A673 (cell line): Measurements from ENCODE around the gene ZNF366. TPM values are rescaled to one million over a fixed set of nuclear protein-coding genes. Genes with fewer than 3 reads are reported as not detected.

Experiments used
- BruUV-seq: library from RNA; stranded (reverse); fragments of 400-500 nt; replicated peaks from 2 replicates; lab custom pipeline; 2021; lab: Mats Ljungman, UMichigan
- CTCF ChIA-PET: fragments of 300-600 bp; sonication (Branson Sonifier 250); formaldehyde crosslinking; loops from one replicate; lab custom pipeline; 2022; ENCODE audit warnings: antibody characterized with exemption; lab: Charles Lee
- POLR2A ChIA-PET: fragments of 300-600 bp; sonication (Branson Sonifier 250); formaldehyde crosslinking; loops from one replicate; lab custom pipeline; 2022; ENCODE audit warnings: antibody characterized with exemption; ENCODE audit not compliant: low non-redundant PET; lab: Charles Lee
- DNase-seq: peaks from one replicate; pipeline ENCODE4 v3.0.0-alpha.2; 2015; ENCODE audit warnings: low spot score
- H3K27ac ChIP-seq: fragments of 200-600 bp; sonication (generic); 2 replicates; pipeline ENCODE4 v1.5.1; 2016; ENCODE audit warnings: mixed run types, low read depth, mild to moderate bottlenecking, mixed read lengths, antibody characterized with exemption, low read length; ENCODE audit not compliant: poor library complexity, severe bottlenecking
- H3K27me3 ChIP-seq: fragments of 200-600 bp; sonication (generic); replicated peaks from 2 replicates; pipeline ENCODE4 v1.6.1; 2017; ENCODE audit warnings: mixed run types, low read depth, mild to moderate bottlenecking, mixed read lengths, antibody characterized with exemption, low read length; ENCODE audit not compliant: insufficient read depth, poor library complexity
- H3K36me3 ChIP-seq: fragments of 200-600 bp; sonication (generic); 2 replicates; pipeline ENCODE4 v1.6.1; 2016; ENCODE audit warnings: mixed run types, mild to moderate bottlenecking, mixed read lengths, antibody characterized with exemption, low read length; ENCODE audit not compliant: insufficient read depth, poor library complexity, severe bottlenecking
- H3K4me1 ChIP-seq: fragments of 200-600 bp; sonication (generic); 2 replicates; pipeline ENCODE4 v1.6.1; 2017; ENCODE audit warnings: mixed run types, mild to moderate bottlenecking, mixed read lengths, antibody characterized with exemption, low read length; ENCODE audit not compliant: insufficient read depth, poor library complexity, severe bottlenecking
- H3K4me3 ChIP-seq: fragments of 200-600 bp; sonication (generic); 2 replicates; pipeline ENCODE4 v1.5.1; 2016; ENCODE audit warnings: low read depth, mixed run types, mild to moderate bottlenecking, mixed read lengths, low read length; ENCODE audit not compliant: poor library complexity, severe bottlenecking
- H3K9me3 ChIP-seq: fragments of 200-600 bp; sonication (generic); 2 replicates; pipeline ENCODE4 v1.6.1; 2016; ENCODE audit warnings: mixed run types, low read depth, mild to moderate bottlenecking, mixed read lengths, antibody characterized with exemption, low read length; ENCODE audit not compliant: poor library complexity, severe bottlenecking
- EZH2 ChIP-seq: fragments of 200-600 bp; sonication (generic); IDR thresholded peaks from 2 replicates; pipeline ENCODE4 v1.6.1; 2017; ENCODE audit warnings: borderline replicate concordance, low read depth, mild to moderate bottlenecking, mixed read lengths, antibody characterized with exemption, low read length; ENCODE audit not compliant: poor library complexity, severe bottlenecking
- intact Hi-C: fragments of 100-400 bp; cut with micrococcal nuclease; formaldehyde crosslinking; loops from one replicate; pipeline ENCODE4 v1.10.0; 2022; ENCODE audit not compliant: unreplicated experiment
- total RNA-seq: library from RNA; stranded (reverse); gene quantifications from 2 replicates; pipeline ENCODE4 v1.2.3, GENCODE V29; 2021
- TF ChIP-seq, protein P1 (sequence below): fragments of 300-800, 200-600 bp; sonication (generic); conservative IDR thresholded peaks from 2 replicates; pipeline ENCODE4 v1.5.1; 2017; ENCODE audit warnings: low read depth, mild to moderate bottlenecking, antibody characterized with exemption, low read length, moderate library complexity, mixed read lengths

Gene ZNF366
- total RNA-seq, 1 experiment from 2014 or later, result not detected

DNA sequence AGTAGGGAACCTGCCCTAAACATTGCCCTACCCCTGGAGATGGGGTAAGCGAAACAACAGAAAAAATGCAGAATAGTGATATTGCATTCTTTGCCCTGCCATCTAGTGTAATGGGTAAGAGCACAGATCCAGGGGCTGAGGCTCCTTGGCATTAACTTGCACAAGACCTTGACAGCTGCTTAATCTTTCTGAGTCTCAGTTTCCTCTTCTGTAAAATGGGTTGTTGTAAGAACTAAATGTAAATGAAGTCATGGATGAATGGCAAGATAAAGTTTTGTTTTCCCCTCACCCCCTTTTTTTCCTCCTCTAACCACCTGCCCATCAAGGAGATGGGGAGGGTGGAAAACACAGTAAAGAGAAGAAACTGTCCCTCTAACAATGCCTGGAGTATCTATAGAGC is 47.7 kb upstream of the ZNF366 start:
- H3K4me3 ChIP-seq, result no peak overlapping the region
- intact Hi-C loops, result no loop called here
- H3K9me3 ChIP-seq, result no peaks in the 10 kb centered on the region
- no peaks in the 10 kb centered on the region for H3K36me3 ChIP-seq
- TF ChIP-seq, protein P1, sequence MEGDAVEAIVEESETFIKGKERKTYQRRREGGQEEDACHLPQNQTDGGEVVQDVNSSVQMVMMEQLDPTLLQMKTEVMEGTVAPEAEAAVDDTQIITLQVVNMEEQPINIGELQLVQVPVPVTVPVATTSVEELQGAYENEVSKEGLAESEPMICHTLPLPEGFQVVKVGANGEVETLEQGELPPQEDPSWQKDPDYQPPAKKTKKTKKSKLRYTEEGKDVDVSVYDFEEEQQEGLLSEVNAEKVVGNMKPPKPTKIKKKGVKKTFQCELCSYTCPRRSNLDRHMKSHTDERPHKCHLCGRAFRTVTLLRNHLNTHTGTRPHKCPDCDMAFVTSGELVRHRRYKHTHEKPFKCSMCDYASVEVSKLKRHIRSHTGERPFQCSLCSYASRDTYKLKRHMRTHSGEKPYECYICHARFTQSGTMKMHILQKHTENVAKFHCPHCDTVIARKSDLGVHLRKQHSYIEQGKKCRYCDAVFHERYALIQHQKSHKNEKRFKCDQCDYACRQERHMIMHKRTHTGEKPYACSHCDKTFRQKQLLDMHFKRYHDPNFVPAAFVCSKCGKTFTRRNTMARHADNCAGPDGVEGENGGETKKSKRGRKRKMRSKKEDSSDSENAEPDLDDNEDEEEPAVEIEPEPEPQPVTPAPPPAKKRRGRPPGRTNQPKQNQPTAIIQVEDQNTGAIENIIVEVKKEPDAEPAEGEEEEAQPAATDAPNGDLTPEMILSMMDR, result no peak
- ChIA-PET POLR2A (no interaction called here), CTCF (no interaction called here)
- BruUV-seq, result no TSS peak
- H3K27ac ChIP-seq, result no peak overlapping the region
- no peaks in the 10 kb centered on the region for H3K27me3 ChIP-seq
- no peak for DNase-seq
- H3K4me1 ChIP-seq, result peaks cover 23% of the 10 kb centered on the region

DNA sequence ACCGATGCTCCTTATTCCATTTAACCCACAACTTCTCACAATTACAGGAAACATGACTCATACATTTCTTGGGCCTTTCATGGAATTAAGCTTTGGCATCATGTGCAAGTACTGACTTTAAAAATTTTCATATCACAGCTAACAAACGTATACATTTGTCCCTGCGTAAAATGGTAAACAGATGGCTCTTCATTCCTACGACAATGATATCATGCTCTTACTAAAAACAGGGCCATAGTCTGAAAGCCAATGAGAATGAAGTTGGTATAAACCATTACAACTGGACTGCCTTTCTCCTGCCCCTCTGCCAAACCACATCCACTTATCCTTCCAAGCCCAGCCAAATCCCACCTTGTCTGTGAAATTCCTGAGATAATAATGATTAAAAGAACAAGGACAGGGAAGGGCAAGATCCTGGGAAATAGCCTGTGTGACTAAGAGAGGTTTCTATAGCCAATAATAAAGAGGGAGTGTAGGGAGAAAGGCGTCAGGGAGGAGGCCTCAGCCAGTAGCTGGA is 44.9 kb upstream of the ZNF366 start:
- no peaks in the 10 kb centered on the region for H3K36me3 ChIP-seq
- peak; percentile 33 for DNase-seq
- H3K9me3 ChIP-seq, result no peaks in the 10 kb centered on the region
- CTCF ChIA-PET, result no interaction called here
- H3K4me1 ChIP-seq, result peaks cover 19% of the 10 kb centered on the region
- POLR2A ChIA-PET, result interaction anchor here (0.6 kb wide), 1 partner anchor 330 kb away, joined by 8 read pairs; no protein-coding TSS in a partner anchor
- no peak overlapping the region for H3K27ac ChIP-seq
- H3K4me3 ChIP-seq, result no peak overlapping the region
- BruUV-seq, result no TSS peak
- intact Hi-C loops, result no loop called here
- no peak for TF ChIP-seq EZH2
- TF ChIP-seq, protein P1, result no peak
- no peaks in the 10 kb centered on the region for H3K27me3 ChIP-seq

DNA sequence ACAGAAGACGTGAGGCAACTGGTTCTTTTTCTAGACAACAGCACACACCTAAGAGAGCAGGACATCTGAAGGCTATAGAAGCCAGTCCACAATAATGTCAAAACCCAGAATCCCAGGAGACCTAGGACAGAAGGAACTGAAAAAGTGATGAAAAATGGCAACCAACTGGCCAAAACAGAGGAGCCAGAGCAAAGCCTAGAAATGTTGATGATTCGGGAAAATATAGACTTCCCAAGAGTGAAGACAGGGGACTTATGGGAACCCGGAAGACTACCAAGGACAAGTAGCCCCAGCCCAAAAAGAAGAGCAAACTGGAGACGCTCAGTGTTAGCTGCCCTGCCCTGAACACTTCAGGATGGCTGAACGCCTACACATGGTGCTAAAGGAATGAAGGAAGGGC is 43.4 kb upstream of the ZNF366 start:
- intact Hi-C loops, result no loop called here
- BruUV-seq, result no TSS peak

More for the DNA sequence above, 43.4 kb upstream of the ZNF366 start:
- no peaks in the 10 kb centered on the region for H3K27me3 ChIP-seq
- ChIA-PET CTCF (no interaction called here), POLR2A (no interaction called here)
- H3K4me1 ChIP-seq, result peaks cover 4% of the 10 kb centered on the region
- TF ChIP-seq, protein P1, result no peak
- no peak for TF ChIP-seq EZH2
- no peak for DNase-seq
- H3K4me3 ChIP-seq, result no peak overlapping the region
- H3K9me3 ChIP-seq, result no peaks in the 10 kb centered on the region
- H3K27ac ChIP-seq, result no peak overlapping the region
- no peaks in the 10 kb centered on the region for H3K36me3 ChIP-seq
